ENCODE results near the gene C1GALT1C1L. TPM values are rescaled to one million over a fixed set of nuclear protein-coding genes. Genes with fewer than 3 reads are reported as not detected.

C1GALT1C1L gene
- total and polyA plus RNA-seq, 2 of the 13 experiments (the other 11 are each of a cell fraction or from before 2014, with no cell fraction given) = 1.3 to 2.4 TPM

- Histone ChIP-seq H3K9ac (ENCODE audit: insufficient read depth, low read depth, low read length) (no peak overlapping the region), H3K4me1 (ENCODE audit: insufficient read depth, low read length) (no peaks in the 10 kb centered on the region), H3K4me2 (ENCODE audit: low read depth, low read length) (no peak overlapping the region), H3K4me3 (replicated peaks in 1 of 3; ENCODE audit: insufficient read depth in 1 of 3, low read depth in 2 of 3, low read length in 3 of 3) (no peak overlapping the region), H4K20me1 (ENCODE audit: insufficient read depth, low read length) (no peaks in the 10 kb centered on the region), H3K27me3 (ENCODE audit: control insufficient read depth in 1 of 2, insufficient read depth in 2 of 2, low read length in 2 of 2) (no peaks in the 10 kb centered on the region), H3K79me2 (ENCODE audit: insufficient read depth, low read length) (no peaks in the 10 kb centered on the region), H3K27ac (ENCODE audit: extremely low read length, insufficient read depth, low read length) (no peak overlapping the region), H3K9me3 (ENCODE audit: low read length) (no peaks in the 10 kb centered on the region), H2AFZ (ENCODE audit: low read length) (no peak overlapping the region), H3K36me3 (replicated peaks in 1 of 2; ENCODE audit: control insufficient read depth in 1 of 2, insufficient read depth in 2 of 2, low read length in 2 of 2) (no peaks in the 10 kb centered on the region)
- intact Hi-C loops (cut with micrococcal nuclease; ENCODE audit: unreplicated experiment) = no loop called here
- no TSS peak for BruUV-seq (replicated peaks)
- FAIRE-seq = no peak
- ChIA-PET POLR2A (no interaction called here), CTCF (ENCODE audit: low intra/inter-chr PET ratio, low total read pairs) (no interaction called here)
- in situ Hi-C loops (cut with HindIII; ENCODE audit: extremely low pct_ligation_motif_present, low pct_unique_long_range_greater_than_20kb) = no loop called here
- WGBS (ENCODE audit: low lambda C conversion rate) = 70% methylated on average over 6 of the region's 6 CpGs
- ATAC-seq = no peak
- no peak for DNase-seq (ENCODE audit: low spot score)
- no peak for TF ChIP-seq ZNF556 (CRISPR knock-in tag; IDR thresholded peaks at IDR 0.05; ENCODE audit: borderline replicate concordance)
- no peak for TF ChIP-seq KDM4B (CRISPR knock-in tag; IDR thresholded peaks at IDR 0.05)
- no peak for TF ChIP-seq RBAK (CRISPR knock-in tag; IDR thresholded peaks at IDR 0.05)
- no peak for TF ChIP-seq ZFP36L2 (CRISPR knock-in tag; IDR thresholded peaks at IDR 0.05)
- TF ChIP-seq KLF13 (CRISPR knock-in tag; IDR thresholded peaks at IDR 0.05) = no peak
Observed at GRCh38 chr2:43708178-43708577, 31.9 kb upstream of the C1GALT1C1L start.

GRCh38 chr2:43707255-43708015 lies 31.2 kb upstream of the C1GALT1C1L start:
- FAIRE-seq (no peak), ATAC-seq (no peak), DNase-seq (ENCODE audit: low spot score) (no peak)
- no peak overlapping the region for H2AFZ ChIP-seq (ENCODE audit: low read length)
- H3K9ac ChIP-seq (ENCODE audit: insufficient read depth, low read depth, low read length) = no peak overlapping the region
- BruUV-seq (replicated peaks) = no TSS peak
- intact Hi-C loops (cut with micrococcal nuclease; ENCODE audit: unreplicated experiment) = no loop called here
- 76% methylated on average over 7 of the region's 7 CpGs for WGBS (ENCODE audit: low lambda C conversion rate)
- H4K20me1 ChIP-seq (ENCODE audit: insufficient read depth, low read length) = no peaks in the 10 kb centered on the region
- H3K36me3 ChIP-seq (replicated peaks in 1 of 2; ENCODE audit: control insufficient read depth in 1 of 2, insufficient read depth in 2 of 2, low read length in 2 of 2) = no peaks in the 10 kb centered on the region
- no peaks in the 10 kb centered on the region for H3K27me3 ChIP-seq (ENCODE audit: control insufficient read depth in 1 of 2, insufficient read depth in 2 of 2, low read length in 2 of 2)
- H3K4me3 ChIP-seq (replicated peaks in 1 of 3; ENCODE audit: insufficient read depth in 1 of 3, low read depth in 2 of 3, low read length in 3 of 3) = no peak overlapping the region
- ChIA-PET POLR2A (interaction anchor here (0.6 kb wide), 1 partner anchor 562 kb away, joined by 3 read pairs; no protein-coding TSS in a partner anchor), CTCF (ENCODE audit: low intra/inter-chr PET ratio, low total read pairs) (no interaction called here)
- no peaks in the 10 kb centered on the region for H3K79me2 ChIP-seq (ENCODE audit: insufficient read depth, low read length)
- H3K9me3 ChIP-seq (ENCODE audit: low read length) = no peaks in the 10 kb centered on the region
- H3K27ac ChIP-seq (ENCODE audit: extremely low read length, insufficient read depth, low read length) = no peak overlapping the region
- in situ Hi-C loops (cut with HindIII; ENCODE audit: extremely low pct_ligation_motif_present, low pct_unique_long_range_greater_than_20kb) = no loop called here
- H3K4me2 ChIP-seq (ENCODE audit: low read depth, low read length) = no peak overlapping the region
- no peaks in the 10 kb centered on the region for H3K4me1 ChIP-seq (ENCODE audit: insufficient read depth, low read length)
- TF ChIP-seq POLR2AphosphoS5 (IDR thresholded peaks at IDR 0.05; ENCODE audit: low read depth, low read length) (no peak), ZNF12 (CRISPR knock-in tag; IDR thresholded peaks at IDR 0.05) (no peak), REL (CRISPR knock-in tag; conservative IDR thresholded peaks at IDR 0.05) (no peak), U2AF2 (IDR thresholded peaks at IDR 0.05; ENCODE audit: low read depth, low read length) (no peak), CREB1 (IDR thresholded peaks at IDR 0.05) (no peak), CREB1 (CRISPR knock-in tag; IDR thresholded peaks at IDR 0.05) (no peak), ZSCAN25 (CRISPR knock-in tag; IDR thresholded peaks at IDR 0.05) (no peak), TIGD3 (CRISPR knock-in tag; IDR thresholded peaks at IDR 0.05; ENCODE audit: borderline replicate concordance) (no peak), HMGXB3 (CRISPR knock-in tag; IDR thresholded peaks at IDR 0.05; ENCODE audit: borderline replicate concordance) (no peak), ARNT (IDR thresholded peaks at IDR 0.05) (no peak)
